ENCODE data around the gene ADAMTS5. TPM values are rescaled to one million over a fixed set of nuclear protein-coding genes. Genes with fewer than 3 reads are reported as not detected.

Gene ADAMTS5
- total RNA-seq, 4 donors from 2014 or later: 24.8 to 99.7 (median 48.4) TPM

GRCh38 chr21:26892151-26892550 is 74.7 kb downstream of the ADAMTS5 start:
- intact Hi-C loops (cut with DNase I; ENCODE audit: low total_unique reads): no loop called here
- TF ChIP-seq CTCF (IDR thresholded peaks at IDR 0.05): no peak
- no peak for TF ChIP-seq POLR2A (IDR thresholded peaks at IDR 0.05)

GRCh38 chr21:26888931-26889330 is 78.0 kb downstream of the ADAMTS5 start:
- intact Hi-C loops (cut with DNase I; ENCODE audit: low total_unique reads): no loop called here
- DNase-seq: no peak
- TF ChIP-seq CTCF (IDR thresholded peaks at IDR 0.05) (no peak), POLR2A (IDR thresholded peaks at IDR 0.05) (no peak)
- Histone ChIP-seq H3K9me3 (no peaks in the 10 kb centered on the region), H3K36me3 (no peaks in the 10 kb centered on the region), H3K4me3 (no peak overlapping the region), H3K27me3 (no peaks in the 10 kb centered on the region), H3K27ac (peak overlapping the region; percentile 17 to 29), H3K4me1 (no peaks in the 10 kb centered on the region)

More at GRCh38 chr21:26892151-26892550, 74.7 kb downstream of the ADAMTS5 start:
- no peaks in the 10 kb centered on the region for H3K36me3 ChIP-seq
- H3K4me1 ChIP-seq: no peaks in the 10 kb centered on the region
- no peak overlapping the region for H3K27ac ChIP-seq
- DNase-seq: no peak
- no peaks in the 10 kb centered on the region for H3K27me3 ChIP-seq
- H3K9me3 ChIP-seq: no peaks in the 10 kb centered on the region
- H3K4me3 ChIP-seq: no peak overlapping the region

- no peaks in the 10 kb centered on the region for H3K9me3 ChIP-seq
- TF ChIP-seq CTCF (IDR thresholded peaks at IDR 0.05) (no peak), POLR2A (IDR thresholded peaks at IDR 0.05) (no peak)
- intact Hi-C loops (cut with DNase I; ENCODE audit: low total_unique reads): no loop called here
- H3K4me1 ChIP-seq: no peaks in the 10 kb centered on the region
- H3K27me3 ChIP-seq: no peaks in the 10 kb centered on the region
- H3K4me3 ChIP-seq: no peak overlapping the region
- DNase-seq: no peak
- H3K27ac ChIP-seq: peak overlapping the region; percentile 17 to 29
- H3K36me3 ChIP-seq: no peaks in the 10 kb centered on the region
Observed at GRCh38 chr21:26888256-26888655, 78.6 kb downstream of the ADAMTS5 start.

- Histone ChIP-seq H3K27ac (no peak overlapping the region), H3K36me3 (no peaks in the 10 kb centered on the region), H3K4me1 (no peaks in the 10 kb centered on the region), H3K4me3 (no peak overlapping the region), H3K9me3 (no peaks in the 10 kb centered on the region), H3K27me3 (no peaks in the 10 kb centered on the region)
- no peak for DNase-seq
- TF ChIP-seq POLR2A (IDR thresholded peaks at IDR 0.05) (no peak), CTCF (IDR thresholded peaks at IDR 0.05) (no peak)
- intact Hi-C loops (cut with DNase I; ENCODE audit: low total_unique reads): no loop called here
Observed at GRCh38 chr21:26887251-26887650, 79.6 kb downstream of the ADAMTS5 start.

- H3K4me1 ChIP-seq: no peaks in the 10 kb centered on the region
- no peaks in the 10 kb centered on the region for H3K27me3 ChIP-seq
- no peak for DNase-seq
- no peak for TF ChIP-seq CTCF (IDR thresholded peaks at IDR 0.05)
- intact Hi-C loops (cut with DNase I; ENCODE audit: low total_unique reads): no loop called here
- H3K27ac ChIP-seq: no peak overlapping the region
- no peaks in the 10 kb centered on the region for H3K9me3 ChIP-seq
- H3K36me3 ChIP-seq: no peaks in the 10 kb centered on the region
- no peak overlapping the region for H3K4me3 ChIP-seq
Observed at GRCh38 chr21:26884436-26884835, 82.5 kb downstream of the ADAMTS5 start.
